Right ventricle myocardium superior (tissue), 1 donor: ENCODE measurements around the gene TMEM114. TPM values are rescaled to one million over a fixed set of nuclear protein-coding genes. Genes with fewer than 3 reads are reported as not detected.
"Not testable (repeated sequence)": the region's sequence is repeated elsewhere in the genome, so short reads cannot be mapped to it uniquely, and the experiment has no call there.

ENCODE experiments used
- ATAC-seq: fragments of 200-7000 bp; cut with Tn5 transposase; one replicate; pipeline ENCODE4 v1.9.1; 2020; ENCODE audit warnings: mild to moderate bottlenecking; ENCODE audit not compliant: poor library complexity
- DNase-seq: peaks from one replicate; pipeline ENCODE4 v3.0.0-alpha.2; 2020
- intact Hi-C: fragments of 100-400 bp; cut with DNase I; formaldehyde crosslinking; loops from one replicate; pipeline ENCODE4 v1.11.2; 2022
- total RNA-seq: library from RNA; stranded (reverse); fragmentation: NEBNext Ultra II Directional; extraction: Animal tissue kit (Norgen Biotek cat#: 25700); gene quantifications from one replicate; pipeline ENCODE4 v1.2.1, GENCODE V29; 2021
- donor health status: DM: no; HTN: yes; CAD: no; lungs with severe emphysema.

TMEM114 gene
- total RNA-seq, 1 donor from 2014 or later, result not detected

GRCh38 chr16:8579559-8579958 is 10.8 kb downstream of the TMEM114 start:
- ATAC-seq (no peak), DNase-seq (no peak)
- intact Hi-C loops, result no loop called here

DNA sequence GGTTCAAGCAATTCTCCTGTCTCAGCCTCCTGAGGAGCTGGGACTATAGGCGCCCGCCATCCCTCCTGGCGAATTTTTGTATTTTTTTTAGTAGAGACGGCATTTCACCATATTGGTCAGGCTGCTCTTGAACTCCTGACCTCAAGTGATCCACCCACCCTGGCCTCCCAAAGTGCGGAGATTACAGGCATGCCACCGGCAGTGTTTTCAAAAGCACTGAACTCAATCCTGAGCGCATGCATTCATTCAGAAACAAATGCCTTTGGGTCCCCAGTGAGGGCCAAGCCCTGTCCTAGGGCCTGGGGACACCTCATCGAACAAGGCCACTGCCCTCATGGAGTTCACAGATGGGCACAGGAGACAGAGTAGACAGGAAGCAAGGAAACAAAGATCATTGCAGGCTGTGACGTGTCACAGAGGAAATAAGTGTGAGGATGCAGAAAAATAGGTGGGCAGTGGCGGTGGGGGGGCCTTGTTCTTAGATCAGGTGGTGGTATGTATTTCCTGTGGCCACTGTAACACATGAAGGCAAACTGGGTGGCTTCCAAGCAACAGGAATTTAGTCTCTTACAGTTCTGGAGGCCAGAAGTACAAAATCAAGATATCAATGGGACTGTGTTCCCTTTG is 12.5 kb downstream of the TMEM114 start:
- DNase-seq (no peak), ATAC-seq (no peak)
- intact Hi-C loops, result no loop called here

DNA sequence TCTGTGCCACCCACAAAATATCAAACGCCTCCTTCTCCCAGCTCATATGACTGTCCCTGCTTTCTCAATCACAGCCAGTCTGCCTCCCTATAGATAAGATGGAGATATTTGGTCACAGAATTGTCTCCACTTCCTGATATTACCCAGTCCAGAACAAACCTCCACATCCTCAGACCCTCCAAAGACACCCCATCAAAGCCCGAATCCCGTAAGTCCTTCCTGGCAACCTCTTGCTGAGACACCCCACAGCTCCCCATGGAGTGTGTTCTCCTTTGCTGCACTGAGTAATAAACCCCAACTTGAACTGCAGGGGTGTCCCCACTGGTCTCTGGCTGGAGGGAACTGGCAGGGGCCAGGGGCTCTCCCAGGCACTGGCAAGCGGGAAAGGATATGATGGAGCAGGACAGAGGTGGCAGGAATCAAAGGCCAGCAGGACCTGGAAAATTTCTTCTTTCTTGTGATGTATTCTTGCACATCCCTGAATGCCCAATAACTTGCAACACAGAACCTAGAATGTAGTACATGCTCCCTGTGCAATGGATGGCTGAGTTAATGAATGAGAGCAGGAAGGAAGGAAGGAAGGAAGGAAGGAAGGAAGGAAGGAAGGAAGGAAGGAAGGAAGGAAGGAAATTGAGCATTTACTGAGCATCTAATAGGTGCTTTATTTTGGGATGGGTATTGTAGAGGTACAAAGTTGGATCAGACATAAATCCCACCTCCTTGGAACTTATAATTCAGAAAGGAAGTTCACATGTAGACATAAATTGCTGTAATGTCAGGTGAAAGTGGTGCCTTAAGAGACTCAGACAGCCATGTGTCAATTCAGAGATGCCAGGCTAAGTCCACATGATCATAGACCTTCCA is 13.9 kb downstream of the TMEM114 start:
- intact Hi-C loops, result no loop called here
- ATAC-seq, result no peak

GRCh38 chr16:8575399-8575798 is 14.9 kb downstream of the TMEM114 start:
- ATAC-seq, result no peak
- intact Hi-C loops, result no loop called here
- no peak for DNase-seq

More for the DNA sequence above, 13.9 kb downstream of the TMEM114 start:
- DNase-seq, result no peak

GRCh38 chr16:8572919-8573724 is 17.2 kb downstream of the TMEM114 start:
- intact Hi-C loops, result no loop called here
- DNase-seq (no peak), ATAC-seq (no peak)

DNA sequence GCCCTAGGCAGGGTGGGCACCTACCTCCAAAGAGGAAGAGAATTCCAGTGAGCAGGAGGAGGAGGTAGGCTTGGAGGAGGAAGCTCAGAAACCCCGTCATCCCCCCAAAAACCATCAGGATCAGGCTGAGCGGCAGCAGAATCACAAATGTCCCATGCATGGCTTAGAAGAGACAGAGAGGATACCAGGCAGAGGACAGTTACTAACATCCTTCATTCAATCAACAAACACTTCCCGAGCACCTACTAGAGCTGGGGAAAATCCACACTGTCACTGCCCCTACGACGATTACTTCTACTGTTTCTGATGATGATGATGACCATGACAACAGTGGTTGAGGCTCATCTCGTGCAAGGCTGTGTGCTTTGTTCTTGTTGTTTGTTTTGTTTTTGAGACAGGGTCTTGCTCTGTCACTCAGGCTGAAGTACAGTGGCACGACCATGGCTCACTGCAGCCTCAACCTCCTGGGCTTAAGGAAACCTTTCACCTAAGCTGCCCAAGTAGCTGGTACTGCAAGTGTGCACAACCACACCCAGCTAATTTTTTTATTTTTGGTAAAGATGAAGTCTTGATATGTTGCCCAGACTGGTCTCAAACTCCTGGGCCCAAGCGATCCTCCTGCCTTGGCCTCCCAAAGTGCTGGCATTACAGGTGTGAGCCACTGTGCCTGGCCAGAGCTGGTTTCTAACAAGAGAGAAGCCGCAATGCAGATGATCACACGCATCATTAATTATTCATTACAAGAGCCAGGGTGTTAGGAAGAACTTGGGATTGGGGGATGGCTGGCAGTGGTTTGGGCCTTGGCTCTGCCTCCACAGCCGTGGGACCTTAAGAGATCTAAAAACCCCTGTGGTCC is 18.0 kb downstream of the TMEM114 start:
- ATAC-seq, result no peak
- no peak for DNase-seq
- intact Hi-C loops, result no loop called here

DNA sequence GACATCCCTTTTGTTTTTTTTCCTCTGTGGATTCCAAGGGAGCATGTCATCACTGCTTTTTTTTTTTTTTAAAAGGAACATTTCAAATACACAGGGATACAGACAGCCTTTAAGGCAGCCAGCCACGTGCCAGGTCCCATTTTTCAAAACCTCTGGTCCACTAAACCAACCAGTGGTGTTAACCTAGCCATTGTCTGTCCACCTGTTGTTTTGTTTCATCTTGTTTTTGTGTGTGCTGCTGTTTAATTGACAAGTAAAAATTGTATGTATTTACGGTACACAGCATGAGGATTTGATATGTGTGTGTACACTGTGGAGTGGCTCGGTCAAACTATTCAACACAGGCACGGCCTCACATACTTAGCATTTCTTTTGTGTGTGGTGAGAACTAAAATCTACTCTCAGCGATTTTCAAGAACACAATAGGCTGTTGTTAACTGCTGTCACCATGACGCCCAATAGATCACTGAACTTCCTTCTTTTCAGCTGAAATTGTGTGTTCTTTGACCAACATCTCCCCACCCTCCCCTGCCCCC is 19.2 kb downstream of the TMEM114 start:
- intact Hi-C loops, result no loop called here
- DNase-seq (no peak), ATAC-seq (peak; percentile 71)

- intact Hi-C loops, ATAC-seq: not testable (repeated sequence)
Measured at GRCh38 chr16:8570393-8570792, 19.9 kb downstream of the TMEM114 start.

DNA sequence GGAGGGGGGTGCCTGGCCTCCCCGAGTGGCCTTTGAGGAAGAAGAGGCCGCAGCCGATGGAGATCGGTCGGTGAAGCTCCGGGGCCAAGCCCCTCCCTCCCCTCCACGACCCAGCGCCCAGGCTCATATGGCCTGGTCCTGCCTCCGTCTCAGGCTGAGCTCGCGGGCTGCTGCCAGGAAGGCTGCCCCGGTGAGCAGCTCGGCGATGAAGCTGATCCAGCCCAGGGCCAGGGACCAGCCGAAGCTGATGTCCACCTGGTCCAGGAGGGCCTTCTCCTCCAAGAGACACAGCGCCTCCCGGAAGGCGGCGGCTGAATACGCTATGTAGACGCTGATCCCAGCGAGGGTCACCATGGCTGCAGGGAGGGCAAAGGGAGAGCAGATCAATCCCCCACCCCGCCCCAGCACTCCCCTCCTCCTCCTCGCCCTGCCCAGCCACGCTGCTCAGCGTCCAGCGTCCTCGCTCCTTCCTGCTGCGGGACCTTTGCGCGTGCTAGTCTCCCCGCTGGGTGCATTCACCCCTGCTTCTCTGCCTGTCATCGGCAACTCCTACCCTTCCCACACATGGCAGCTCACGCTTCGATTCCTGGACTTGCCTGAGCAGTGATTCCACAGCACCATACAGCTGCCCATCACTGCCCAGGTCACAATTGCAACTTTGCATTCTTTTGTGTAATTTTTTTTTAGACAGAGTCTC is 20.5 kb downstream of the TMEM114 start:
- ATAC-seq (no peak), DNase-seq (no peak)
- intact Hi-C loops, result loop anchor here (5.0 to 10.0 kb wide), 2 partner anchors 225 to 313 kb away; partner anchors contain the start of genes LITAFD, PMM2 and TMEM186

More at GRCh38 chr16:8570393-8570792, 19.9 kb downstream of the TMEM114 start:
- DNase-seq, result not testable (repeated sequence)

GRCh38 chr16:8568231-8568617 is 22.1 kb downstream of the TMEM114 start:
- intact Hi-C loops, result loop anchor here (5.0 to 10.0 kb wide), 2 partner anchors 227 to 314 kb away; partner anchors contain the start of genes LITAFD, PMM2 and TMEM186
- no peak for DNase-seq

DNA sequence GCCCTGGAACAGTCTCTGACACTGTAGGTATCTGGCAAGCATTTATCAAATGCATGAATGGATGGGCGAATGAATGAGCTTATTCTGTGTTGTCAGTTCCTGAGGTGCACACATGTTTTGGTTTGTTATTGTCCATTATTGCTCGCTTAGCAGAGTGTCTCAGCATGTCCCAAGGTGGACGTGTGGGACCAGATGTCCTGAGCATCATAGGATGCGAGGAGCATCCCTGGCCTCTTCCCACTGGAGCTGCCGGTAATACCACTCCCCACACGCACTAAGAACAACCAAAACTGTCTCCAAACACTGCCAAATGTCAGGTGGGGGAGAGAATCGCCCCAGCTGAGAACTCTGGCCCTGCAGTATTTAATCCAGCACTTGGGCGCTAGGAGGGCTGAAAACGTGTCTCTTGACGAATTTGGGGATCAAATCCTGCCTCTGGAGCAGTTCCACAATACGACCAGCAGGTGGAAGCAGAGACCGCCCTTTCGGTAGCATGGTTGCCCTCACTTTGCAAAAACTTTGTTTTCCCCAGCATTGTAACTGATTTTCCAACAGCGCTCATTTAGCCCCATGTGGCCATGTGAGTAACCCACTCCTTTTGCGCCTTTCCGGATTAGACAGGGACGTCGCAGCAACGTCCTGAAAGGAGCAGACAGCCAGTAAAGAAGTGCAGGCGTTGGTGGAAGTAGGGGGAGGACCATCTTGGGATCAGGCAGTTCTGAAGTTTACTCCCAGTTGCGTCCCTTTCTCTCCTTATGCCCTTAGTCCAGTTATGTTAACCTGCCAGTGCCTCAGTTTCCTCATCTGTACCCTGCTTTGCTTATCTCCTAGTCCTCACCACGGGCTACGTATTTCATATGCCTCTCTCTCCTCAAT is 22.7 kb downstream of the TMEM114 start:
- ATAC-seq (peak; percentile 84), DNase-seq (peak; percentile 67)
- intact Hi-C loops, result loop anchor here (5.0 to 10.0 kb wide), 2 partner anchors 227 to 315 kb away; partner anchors contain the start of genes LITAFD, PMM2 and TMEM186

More at GRCh38 chr16:8568231-8568617, 22.1 kb downstream of the TMEM114 start:
- no peak for ATAC-seq

GRCh38 chr16:8565498-8565897 is 24.8 kb downstream of the TMEM114 start:
- intact Hi-C loops, result loop anchor here (5.0 to 10.0 kb wide), 2 partner anchors 229 to 317 kb away; partner anchors contain the start of genes LITAFD, PMM2 and TMEM186
- ATAC-seq, result no peak

GRCh38 chr16:8564934-8565345 is 25.4 kb downstream of the TMEM114 start:
- no peak for DNase-seq
- no peak for ATAC-seq
- intact Hi-C loops, result loop anchor here (5.0 to 10.0 kb wide), 2 partner anchors 230 to 317 kb away; partner anchors contain the start of genes LITAFD, PMM2 and TMEM186

More at GRCh38 chr16:8565498-8565897, 24.8 kb downstream of the TMEM114 start:
- DNase-seq, result no peak

GRCh38 chr16:8563944-8564540 is 26.3 kb downstream of the TMEM114 start:
- not testable (repeated sequence) for DNase-seq, ATAC-seq
- intact Hi-C loops, result loop anchor here (10.0 kb wide), 1 partner anchor 231 kb away; the partner anchor contains the start of genes PMM2 and TMEM186

GRCh38 chr16:8561496-8561895 is 28.8 kb downstream of the TMEM114 start:
- no peak for DNase-seq
- no peak for ATAC-seq
- intact Hi-C loops, result loop anchor here (10.0 kb wide), 1 partner anchor 233 kb away; the partner anchor contains the start of genes PMM2 and TMEM186
